HEK293T (cell line): ENCODE measurements around the gene TBCK.

Experiments
- CTCF ChIA-PET: fragments of 350-600 bp; formaldehyde crosslinking; extraction: SDS; loops from one replicate; lab custom pipeline; 2021; ENCODE audit warnings: antibody characterized with exemption, inconsistent platforms; lab: Yijun Ruan, JAX
- POLR2A ChIA-PET: fragments of 350-600 bp; formaldehyde crosslinking; extraction: SDS; loops from one replicate; lab custom pipeline; 2020; ENCODE audit warnings: antibody characterized with exemption, inconsistent platforms; lab: Yijun Ruan, JAX
- DNase-seq: peaks from one replicate; pipeline ENCODE4 v3.0.0; 2012; ENCODE audit warnings: mixed read lengths; ENCODE audit errors: extremely low spot score
- ARNT ChIP-seq: fragments of 450-650 bp; IDR thresholded peaks from 2 replicates; pipeline ENCODE4 v1.6.1; 2017; ENCODE audit warnings: mild to moderate bottlenecking
- BHLHE40 ChIP-seq: fragments of 450-650 bp; IDR thresholded peaks from 2 replicates; pipeline ENCODE4 v1.6.1; 2016; ENCODE audit warnings: mild to moderate bottlenecking, moderate library complexity, borderline replicate concordance
- CTBP1 ChIP-seq: fragments of 450-650 bp; IDR thresholded peaks from 2 replicates; pipeline ENCODE4 v1.6.1; 2016; ENCODE audit warnings: borderline replicate concordance
- ELF4 ChIP-seq: fragments of 450-650 bp; IDR thresholded peaks from 2 replicates; pipeline ENCODE4 v1.6.1; 2017; ENCODE audit warnings: antibody characterized with exemption
- FOXA1 ChIP-seq: fragments of 450-650 bp; IDR thresholded peaks from 2 replicates; pipeline ENCODE4 v1.6.1; 2016; ENCODE audit warnings: mild to moderate bottlenecking
- FOXK2 ChIP-seq: fragments of 450-650 bp; IDR thresholded peaks from 2 replicates; pipeline ENCODE4 v1.6.1; 2016; ENCODE audit warnings: mild to moderate bottlenecking
- FOXM1 ChIP-seq: fragments of 450-650 bp; IDR thresholded peaks from 2 replicates; pipeline ENCODE4 v1.6.1; 2017; ENCODE audit warnings: mild to moderate bottlenecking, borderline replicate concordance
- HDGF ChIP-seq: fragments of 450-650 bp; IDR thresholded peaks from 2 replicates; pipeline ENCODE4 v1.6.1; 2017; ENCODE audit warnings: antibody characterized with exemption, borderline replicate concordance
- L3MBTL2 ChIP-seq: fragments of 450-650 bp; conservative IDR thresholded peaks from 2 replicates; pipeline ENCODE4 v1.6.1; 2016; ENCODE audit warnings: mild to moderate bottlenecking
- LEF1 ChIP-seq: fragments of 450-650 bp; IDR thresholded peaks from 2 replicates; pipeline ENCODE4 v1.6.1; 2017; ENCODE audit warnings: mild to moderate bottlenecking, borderline replicate concordance
- NFRKB ChIP-seq: fragments of 450-650 bp; IDR thresholded peaks from 2 replicates; pipeline ENCODE4 v1.6.1; 2016; ENCODE audit warnings: mild to moderate bottlenecking, moderate library complexity
- SP1 ChIP-seq: fragments of 450-650 bp; IDR thresholded peaks from 2 replicates; pipeline ENCODE4 v1.6.1; 2017
- SUZ12 ChIP-seq: fragments of 450-650 bp; IDR thresholded peaks from 2 replicates; pipeline ENCODE4 v1.6.1; 2016; ENCODE audit warnings: mild to moderate bottlenecking
- TARDBP ChIP-seq: fragments of 450-650 bp; IDR thresholded peaks from 2 replicates; pipeline ENCODE4 v1.6.1; 2016
- ZNF384 ChIP-seq: fragments of 450-650 bp; IDR thresholded peaks from 2 replicates; pipeline ENCODE4 v1.6.1; 2016
- TF ChIP-seq, protein P1 (sequence below): fragments of 450-650 bp; IDR thresholded peaks from 2 replicates; pipeline ENCODE4 v1.6.1; 2016

Gene TBCK

DNA sequence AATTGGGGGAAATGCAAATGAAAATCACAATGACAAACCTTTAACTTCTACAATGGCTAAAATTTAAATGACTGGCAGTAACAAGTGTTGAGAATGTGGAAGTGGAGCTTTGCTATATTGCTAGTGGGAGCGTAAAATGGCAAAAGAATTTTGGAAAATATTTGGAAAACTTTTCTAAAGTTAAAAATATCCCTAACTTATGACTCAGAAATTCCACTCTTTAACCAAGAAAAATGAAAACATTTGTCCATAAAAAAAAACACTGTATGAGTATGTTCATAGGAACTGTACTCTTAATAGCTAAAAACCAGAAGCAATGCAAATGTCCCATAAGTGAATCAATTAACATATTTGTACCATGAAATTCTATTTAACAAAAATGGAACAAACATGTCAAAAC is 3.6 kb downstream of the TBCK start:
- CTCF ChIA-PET, result no interaction called here
- POLR2A ChIA-PET, result no interaction called here
- DNase-seq, result no peak
- no peak for TF ChIP-seq SP1
- no peak for TF ChIP-seq LEF1
- TF ChIP-seq BHLHE40, result no peak
- no peak for TF ChIP-seq HDGF
- no peak for TF ChIP-seq ELF4
- TF ChIP-seq TARDBP, result no peak
- TF ChIP-seq, protein P1, sequence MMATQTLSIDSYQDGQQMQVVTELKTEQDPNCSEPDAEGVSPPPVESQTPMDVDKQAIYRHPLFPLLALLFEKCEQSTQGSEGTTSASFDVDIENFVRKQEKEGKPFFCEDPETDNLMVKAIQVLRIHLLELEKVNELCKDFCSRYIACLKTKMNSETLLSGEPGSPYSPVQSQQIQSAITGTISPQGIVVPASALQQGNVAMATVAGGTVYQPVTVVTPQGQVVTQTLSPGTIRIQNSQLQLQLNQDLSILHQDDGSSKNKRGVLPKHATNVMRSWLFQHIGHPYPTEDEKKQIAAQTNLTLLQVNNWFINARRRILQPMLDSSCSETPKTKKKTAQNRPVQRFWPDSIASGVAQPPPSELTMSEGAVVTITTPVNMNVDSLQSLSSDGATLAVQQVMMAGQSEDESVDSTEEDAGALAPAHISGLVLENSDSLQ, result no peak
- no peak for TF ChIP-seq CTBP1
- TF ChIP-seq NFRKB, result no peak
- no peak for TF ChIP-seq ZNF384
- TF ChIP-seq ARNT, result no peak

DNA sequence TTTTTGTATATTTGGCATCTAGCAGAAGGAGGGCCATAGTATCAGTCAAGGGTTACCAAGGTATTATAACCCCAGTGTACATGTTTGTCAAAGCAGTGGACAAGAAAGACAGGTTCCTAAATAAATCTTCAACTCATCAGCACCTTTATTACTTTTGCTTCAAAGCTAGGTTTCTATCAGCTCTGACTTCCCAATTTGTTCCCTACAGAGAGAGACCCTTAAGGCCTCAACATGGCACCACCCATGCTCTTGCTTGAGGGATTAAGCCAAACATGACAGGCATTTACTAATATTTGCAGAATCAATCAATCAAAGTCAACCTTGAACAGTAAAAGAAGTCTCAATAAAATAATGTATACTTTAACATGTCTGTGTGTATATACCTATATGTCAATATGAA is 9.4 kb downstream of the TBCK start:
- ChIA-PET POLR2A (interaction anchor here (1.2 kb wide), 1 partner anchor 9 kb away, joined by 4 read pairs; the partner anchor contains the start of gene TBCK), CTCF (no interaction called here)
- DNase-seq, result no peak
- TF ChIP-seq SUZ12, result no peak
- TF ChIP-seq FOXA1, result no peak
- TF ChIP-seq NFRKB, result no peak
- no peak for TF ChIP-seq BHLHE40
- TF ChIP-seq FOXM1, result no peak
- TF ChIP-seq, protein P1, result peak; percentile 13; the same call in 1 of the 2 replicates

DNA sequence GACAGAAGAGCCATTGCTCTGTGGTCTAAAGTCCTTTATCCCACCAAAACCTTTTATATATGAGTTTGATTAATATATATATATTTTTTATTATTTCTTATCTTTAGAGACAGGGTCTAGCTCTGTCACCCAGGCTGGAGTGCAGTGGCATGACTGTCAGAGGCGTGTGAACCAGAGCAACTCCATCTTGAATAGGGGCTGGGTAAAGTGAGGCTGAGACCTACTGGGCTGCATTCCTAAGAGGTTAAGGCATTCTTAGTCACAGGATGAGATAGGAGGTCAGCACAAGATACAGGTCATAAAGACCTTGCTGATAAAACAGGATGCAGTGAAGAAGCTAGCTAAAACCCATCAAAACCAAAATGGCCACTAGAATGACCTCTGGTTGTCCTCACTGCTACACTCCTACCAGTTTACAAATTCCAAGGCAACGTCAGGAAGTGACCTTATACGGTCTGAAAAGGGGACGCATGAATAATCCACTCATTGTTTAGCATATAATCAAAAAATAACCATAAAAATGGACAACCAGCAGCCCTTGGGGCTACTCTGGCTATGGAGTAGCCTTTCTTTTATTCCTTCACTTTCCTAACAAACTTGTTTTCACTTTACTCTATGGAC is 10.5 kb downstream of the TBCK start:
- ChIA-PET POLR2A (no interaction called here), CTCF (no interaction called here)
- TF ChIP-seq LEF1, result no peak
- no peak for TF ChIP-seq ELF4
- TF ChIP-seq FOXM1, result no peak
- TF ChIP-seq FOXK2, result no peak
- no peak for TF ChIP-seq HDGF
- TF ChIP-seq CTBP1, result no peak
- TF ChIP-seq BHLHE40, result no peak
- no peak for TF ChIP-seq ZNF384
- TF ChIP-seq NFRKB, result no peak
- no peak for TF ChIP-seq SUZ12
- TF ChIP-seq TARDBP, result no peak
- TF ChIP-seq, protein P1, result no peak
- no peak for TF ChIP-seq L3MBTL2
- TF ChIP-seq FOXA1, result no peak
- no peak for TF ChIP-seq SP1
- TF ChIP-seq ARNT, result no peak
- no peak for DNase-seq

DNA sequence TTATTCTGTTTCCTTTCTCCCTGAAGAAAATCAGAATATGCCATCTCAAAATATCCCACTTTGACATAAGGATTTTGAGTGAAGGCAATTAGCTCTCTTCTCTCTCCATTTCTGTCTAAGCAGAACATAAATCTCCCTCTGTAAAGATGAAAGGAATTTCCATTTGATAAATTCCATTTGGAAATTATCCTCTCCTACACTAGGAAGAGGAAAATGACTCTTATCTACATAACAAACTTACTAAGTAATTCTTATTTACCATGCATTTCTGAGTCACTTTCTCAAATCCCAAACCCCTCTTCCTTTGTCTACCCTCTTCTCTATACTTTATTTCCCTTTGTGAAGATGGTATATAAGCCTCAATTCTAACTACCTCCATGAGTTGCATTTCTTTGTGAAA is 11.4 kb downstream of the TBCK start:
- ChIA-PET CTCF (no interaction called here), POLR2A (interaction anchor here (1.1 kb wide), 1 partner anchor 11 kb away, joined by 4 read pairs; the partner anchor contains the start of gene TBCK)
- no peak for DNase-seq
- TF ChIP-seq FOXA1, result no peak
- no peak for TF ChIP-seq NFRKB
- no peak for TF ChIP-seq ELF4

DNA sequence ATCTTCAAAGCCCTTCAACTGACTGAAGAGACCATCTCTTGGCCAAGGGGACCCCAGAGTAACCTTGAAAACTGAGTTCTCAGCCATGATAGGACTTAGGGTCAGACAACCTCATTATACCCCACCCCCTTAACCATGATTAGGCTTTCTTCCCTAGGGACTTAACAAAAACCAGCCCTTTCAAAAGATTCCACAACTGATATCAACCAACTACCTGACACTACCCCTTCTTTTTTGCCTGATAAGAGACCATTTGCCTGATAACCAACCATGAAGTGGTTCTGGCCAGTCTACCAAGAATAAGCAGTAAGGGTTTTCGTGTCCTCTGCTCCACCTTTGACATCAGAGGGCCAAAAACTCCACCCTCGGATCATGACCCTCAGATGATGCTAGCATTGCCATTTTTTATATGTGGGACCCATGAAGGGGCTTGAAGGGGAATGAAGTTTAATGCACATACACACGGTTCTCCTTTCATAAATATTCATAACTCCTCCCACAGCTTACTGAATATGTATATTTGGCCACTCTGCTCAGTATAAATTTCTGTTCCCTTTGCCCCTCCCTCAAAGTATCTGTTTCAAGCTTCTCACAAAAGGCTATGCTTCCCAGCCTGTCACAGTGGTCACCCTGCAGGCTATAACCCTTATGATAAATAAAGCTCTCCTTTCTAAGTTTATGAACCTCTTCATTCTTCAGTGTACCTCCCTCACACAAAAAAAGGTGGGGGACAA is 12.3 kb downstream of the TBCK start:
- no peak for TF ChIP-seq NFRKB
- TF ChIP-seq L3MBTL2, result no peak
- no peak for TF ChIP-seq ARNT
- no peak for TF ChIP-seq FOXM1
- TF ChIP-seq, protein P1, result no peak
- POLR2A ChIA-PET, result interaction anchor here (1.1 kb wide), 1 partner anchor 12 kb away, joined by 4 read pairs; the partner anchor contains the start of gene TBCK
- CTCF ChIA-PET, result interaction anchor here (0.7 kb wide), 1 partner anchor 24 kb away, joined by 3 read pairs; no protein-coding TSS in a partner anchor
- DNase-seq, result no peak

DNA sequence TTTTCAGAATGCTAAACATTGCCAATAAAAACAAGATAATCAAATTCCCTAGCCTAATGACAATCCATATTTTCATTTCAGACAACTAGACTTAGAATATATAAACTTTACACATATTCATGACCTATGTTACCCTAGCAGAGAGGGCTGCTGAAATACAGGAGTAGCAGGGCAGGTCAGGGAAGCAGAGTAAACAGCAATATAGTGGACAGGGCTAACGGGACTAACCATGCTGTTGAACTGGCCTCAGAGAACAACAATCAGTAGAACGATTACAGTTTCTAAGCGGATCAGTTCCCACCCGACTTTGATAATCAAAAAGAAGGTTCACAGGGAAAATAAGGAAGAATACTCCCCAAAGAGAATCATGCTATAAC is 14.0 kb downstream of the TBCK start:
- ChIA-PET POLR2A (no interaction called here), CTCF (no interaction called here)
- no peak for DNase-seq
- TF ChIP-seq NFRKB, result no peak
- no peak for TF ChIP-seq LEF1
- TF ChIP-seq FOXM1, result no peak
- TF ChIP-seq, protein P1, result no peak
- TF ChIP-seq FOXK2, result no peak
- no peak for TF ChIP-seq BHLHE40
